Activated CD8-positive, alpha-beta T cell treated with anti-CD3 and anti-CD28 coated beads for 36 hours (primary cell): ENCODE data around the gene LDLRAD2. TPM values are rescaled to one million over a fixed set of nuclear protein-coding genes. Genes with fewer than 3 reads are reported as not detected.

ENCODE experiments used
- ATAC-seq: fragments of 200-7000 bp; cut with Tn5 transposase; one replicate; pipeline ENCODE4 v1.10.0; 2021; ENCODE audit warnings: mild to moderate bottlenecking, moderate library complexity
- CTCF ChIA-PET: fragments of 350-600 bp; sonication (Branson Sonifier 250); formaldehyde crosslinking; loops from one replicate; lab custom pipeline; 2021; ENCODE audit warnings: antibody characterized with exemption; lab: Charles Lee
- POLR2A ChIA-PET: fragments of 350-600 bp; sonication (Branson Sonifier 250); formaldehyde crosslinking; loops from one replicate; lab custom pipeline; 2021; ENCODE audit warnings: antibody characterized with exemption; lab: Charles Lee
- DNase-seq: peaks from one replicate; pipeline ENCODE4 v3.0.0-alpha.2; 2020
- H3K27ac Mint-ChIP-seq: one replicate; pipeline ENCODE4 v1.8.0; 2021; ENCODE audit warnings: mild to moderate bottlenecking, mixed read lengths
- H3K27me3 Mint-ChIP-seq: one replicate; pipeline ENCODE4 v1.8.0; 2021; ENCODE audit warnings: mixed read lengths
- H3K36me3 Mint-ChIP-seq: one replicate; pipeline ENCODE4 v1.8.0; 2021; ENCODE audit warnings: low read depth, mixed read lengths
- H3K4me1 Mint-ChIP-seq: one replicate; pipeline ENCODE4 v1.8.0; 2021; ENCODE audit warnings: low read depth, mixed read lengths
- H3K4me3 Mint-ChIP-seq: one replicate; pipeline ENCODE4 v1.8.0; 2021; ENCODE audit warnings: mild to moderate bottlenecking, moderate library complexity, mixed read lengths
- H3K9me3 Mint-ChIP-seq: one replicate; pipeline ENCODE4 v1.8.0; 2021; ENCODE audit warnings: mixed read lengths
- intact Hi-C: fragments of 100-400 bp; cut with micrococcal nuclease; formaldehyde crosslinking; loops from one replicate; pipeline ENCODE4 v1.10.0; 2022
- total RNA-seq, 2 experiments: library from RNA; stranded (reverse); gene quantifications; one replicate each; pipeline ENCODE4 v1.2.3, GENCODE V29; 2021
- TF ChIP-seq, protein P1 (sequence below): fragments of 200-600 bp; IDR thresholded peaks from one replicate; pipeline ENCODE4 v1.8.0; 2022; ENCODE audit warnings: antibody characterized with exemption, mild to moderate bottlenecking

LDLRAD2 gene
- total RNA-seq, 2 experiments from 2014 or later: 0.07 TPM; not detected in 1

DNA sequence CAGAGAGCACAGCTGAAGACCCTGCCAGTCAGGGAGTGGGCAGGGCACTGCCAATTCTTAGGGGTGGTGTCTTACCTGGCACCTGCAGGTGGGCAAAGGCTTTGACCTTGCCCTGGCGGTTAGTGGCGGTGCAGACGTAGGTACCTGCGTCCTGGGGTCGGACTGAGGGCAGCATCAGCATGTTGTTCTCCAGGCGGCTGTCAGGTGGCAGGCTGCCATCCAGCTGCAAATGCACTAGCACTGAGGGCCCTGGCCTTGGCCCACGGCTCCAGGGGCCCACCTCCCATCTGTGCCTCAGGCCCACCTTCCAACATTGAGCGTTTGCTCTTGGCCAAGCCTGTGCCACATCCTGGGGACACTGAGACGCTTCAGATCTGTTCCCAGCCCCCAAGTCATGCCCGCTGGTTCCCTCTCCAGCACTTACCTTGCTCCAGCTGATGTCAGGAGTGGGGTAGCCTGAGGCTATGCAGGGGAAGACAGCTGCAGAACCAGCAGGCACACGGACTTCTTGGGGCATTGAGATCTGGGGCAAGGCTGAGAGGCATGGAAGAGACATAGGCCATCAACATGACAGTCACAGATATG is 21.4 kb downstream of the LDLRAD2 start:
- no peak for ATAC-seq
- Mint-ChIP-seq H3K36me3 (peaks cover 21% of the 10 kb centered on the region), H3K27me3 (no peaks in the 10 kb centered on the region), H3K4me3 (no peak overlapping the region), H3K9me3 (peaks cover 5% of the 10 kb centered on the region), H3K27ac (no peak overlapping the region), H3K4me1 (no peaks in the 10 kb centered on the region)
- CTCF ChIA-PET: no interaction called here
- intact Hi-C loops: no loop called here
- POLR2A ChIA-PET: no interaction called here
- no peak for DNase-seq
- TF ChIP-seq, protein P1, sequence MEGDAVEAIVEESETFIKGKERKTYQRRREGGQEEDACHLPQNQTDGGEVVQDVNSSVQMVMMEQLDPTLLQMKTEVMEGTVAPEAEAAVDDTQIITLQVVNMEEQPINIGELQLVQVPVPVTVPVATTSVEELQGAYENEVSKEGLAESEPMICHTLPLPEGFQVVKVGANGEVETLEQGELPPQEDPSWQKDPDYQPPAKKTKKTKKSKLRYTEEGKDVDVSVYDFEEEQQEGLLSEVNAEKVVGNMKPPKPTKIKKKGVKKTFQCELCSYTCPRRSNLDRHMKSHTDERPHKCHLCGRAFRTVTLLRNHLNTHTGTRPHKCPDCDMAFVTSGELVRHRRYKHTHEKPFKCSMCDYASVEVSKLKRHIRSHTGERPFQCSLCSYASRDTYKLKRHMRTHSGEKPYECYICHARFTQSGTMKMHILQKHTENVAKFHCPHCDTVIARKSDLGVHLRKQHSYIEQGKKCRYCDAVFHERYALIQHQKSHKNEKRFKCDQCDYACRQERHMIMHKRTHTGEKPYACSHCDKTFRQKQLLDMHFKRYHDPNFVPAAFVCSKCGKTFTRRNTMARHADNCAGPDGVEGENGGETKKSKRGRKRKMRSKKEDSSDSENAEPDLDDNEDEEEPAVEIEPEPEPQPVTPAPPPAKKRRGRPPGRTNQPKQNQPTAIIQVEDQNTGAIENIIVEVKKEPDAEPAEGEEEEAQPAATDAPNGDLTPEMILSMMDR: no peak

DNA sequence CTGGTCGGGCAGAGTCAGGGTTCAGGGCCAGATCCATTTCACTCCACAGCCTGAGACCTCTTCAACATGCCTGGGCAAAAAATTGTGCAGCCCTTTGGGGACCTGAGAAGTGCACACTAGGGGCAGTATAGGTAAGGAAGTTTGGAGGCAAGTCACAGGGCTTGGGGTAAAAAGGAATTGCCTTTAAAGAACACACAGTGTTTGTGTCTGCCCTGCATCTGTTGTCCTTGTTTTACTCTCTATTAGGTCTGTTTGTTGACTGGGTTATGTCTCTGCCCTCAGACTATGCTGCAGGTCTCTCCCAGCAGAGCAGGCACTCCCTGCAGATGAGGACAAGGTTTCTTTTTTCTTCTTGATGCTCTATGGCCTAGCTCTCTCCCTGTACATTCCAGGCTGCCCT is 22.0 kb downstream of the LDLRAD2 start:
- intact Hi-C loops: no loop called here
- H3K4me1 Mint-ChIP-seq: no peaks in the 10 kb centered on the region
- H3K9me3 Mint-ChIP-seq: peaks cover 5% of the 10 kb centered on the region
- no peak for ATAC-seq
- no peak for DNase-seq
- POLR2A ChIA-PET: no interaction called here
- peaks cover 21% of the 10 kb centered on the region for H3K36me3 Mint-ChIP-seq
- H3K27ac Mint-ChIP-seq: peak overlapping the region; percentile 53
- CTCF ChIA-PET: no interaction called here
- no peak overlapping the region for H3K4me3 Mint-ChIP-seq
- H3K27me3 Mint-ChIP-seq: no peaks in the 10 kb centered on the region
- TF ChIP-seq, protein P1: no peak

DNA sequence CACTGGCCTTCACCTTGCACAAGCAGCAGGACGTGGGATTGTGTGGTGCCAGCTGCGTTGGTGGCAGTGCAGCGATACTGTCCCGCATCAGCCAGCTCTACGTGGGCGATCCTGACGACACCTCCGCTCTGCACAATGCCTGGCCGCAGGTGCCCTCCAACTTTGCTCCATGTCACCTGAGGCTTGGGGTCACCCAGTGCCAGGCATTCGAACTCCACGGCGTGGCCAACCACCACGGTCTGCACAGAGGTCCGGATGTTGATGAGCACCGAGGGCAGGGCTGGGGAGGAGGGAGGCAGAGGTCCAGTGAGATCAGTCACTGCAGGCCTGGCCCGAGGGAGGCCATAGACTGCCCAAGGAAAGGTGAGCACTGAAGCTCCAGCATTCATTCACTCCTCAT is 22.6 kb downstream of the LDLRAD2 start:
- Mint-ChIP-seq H3K36me3 (peaks cover 21% of the 10 kb centered on the region), H3K4me3 (no peak overlapping the region), H3K9me3 (peaks cover 5% of the 10 kb centered on the region), H3K27me3 (no peaks in the 10 kb centered on the region), H3K4me1 (no peaks in the 10 kb centered on the region), H3K27ac (no peak overlapping the region)
- DNase-seq (no peak), ATAC-seq (no peak)
- ChIA-PET CTCF (no interaction called here), POLR2A (no interaction called here)
- TF ChIP-seq, protein P1: no peak
- intact Hi-C loops: no loop called here

DNA sequence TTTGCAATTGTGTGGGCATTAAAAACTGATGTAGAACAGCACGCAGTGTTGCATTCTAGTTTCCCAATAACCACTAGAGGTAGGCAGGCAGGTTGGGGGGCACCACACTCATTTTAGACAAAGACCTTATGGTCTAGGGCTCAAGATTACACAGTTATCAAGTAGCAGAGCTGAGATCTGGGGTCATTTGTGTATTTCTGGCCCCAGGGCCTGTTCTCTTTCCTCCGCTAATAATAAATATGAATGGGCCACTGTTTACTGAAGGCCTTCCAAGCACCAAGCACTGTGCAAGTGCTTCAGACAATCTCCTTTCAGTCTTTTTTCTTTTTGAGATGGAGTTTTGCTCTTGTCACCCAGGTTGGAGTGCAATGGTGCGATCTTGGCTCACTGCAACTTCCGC is 23.9 kb downstream of the LDLRAD2 start:
- no peaks in the 10 kb centered on the region for H3K27me3 Mint-ChIP-seq
- TF ChIP-seq, protein P1: no peak
- ChIA-PET POLR2A (no interaction called here), CTCF (no interaction called here)
- ATAC-seq (no peak), DNase-seq (no peak)
- peaks cover 21% of the 10 kb centered on the region for H3K36me3 Mint-ChIP-seq
- H3K4me1 Mint-ChIP-seq: no peaks in the 10 kb centered on the region
- H3K4me3 Mint-ChIP-seq: no peak overlapping the region
- H3K9me3 Mint-ChIP-seq: peaks cover 5% of the 10 kb centered on the region
- intact Hi-C loops: no loop called here
- H3K27ac Mint-ChIP-seq: no peak overlapping the region

DNA sequence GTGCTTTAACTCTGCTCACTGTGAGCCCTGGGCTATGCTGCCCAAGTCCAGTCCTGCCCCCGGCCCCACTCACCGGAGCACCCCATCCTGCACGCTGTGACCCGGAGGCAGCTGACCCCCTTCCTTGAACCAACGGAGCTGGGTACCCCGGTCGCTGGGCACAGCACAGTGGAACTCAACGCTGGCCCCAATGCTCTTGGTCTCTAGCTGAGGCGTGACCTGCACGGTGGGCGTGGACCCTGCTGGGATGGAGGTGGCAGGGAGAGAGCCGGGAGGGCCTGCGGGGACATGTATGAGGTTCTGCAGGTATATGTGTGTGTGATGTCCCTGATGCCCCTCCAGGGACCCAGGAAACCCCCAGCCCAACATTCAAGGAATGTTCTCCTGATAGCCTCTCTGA is 24.7 kb downstream of the LDLRAD2 start:
- CTCF ChIA-PET: no interaction called here

More for the DNA sequence above, 24.7 kb downstream of the LDLRAD2 start:
- H3K36me3 Mint-ChIP-seq: peaks cover 21% of the 10 kb centered on the region
- peaks cover 5% of the 10 kb centered on the region for H3K9me3 Mint-ChIP-seq
- H3K27me3 Mint-ChIP-seq: no peaks in the 10 kb centered on the region
- no peak overlapping the region for H3K4me3 Mint-ChIP-seq
- POLR2A ChIA-PET: no interaction called here
- TF ChIP-seq, protein P1: no peak
- no peaks in the 10 kb centered on the region for H3K4me1 Mint-ChIP-seq
- H3K27ac Mint-ChIP-seq: no peak overlapping the region
- DNase-seq: no peak
- intact Hi-C loops: no loop called here
- no peak for ATAC-seq
